ENCODE measurements around the gene ROS1.

DNA sequence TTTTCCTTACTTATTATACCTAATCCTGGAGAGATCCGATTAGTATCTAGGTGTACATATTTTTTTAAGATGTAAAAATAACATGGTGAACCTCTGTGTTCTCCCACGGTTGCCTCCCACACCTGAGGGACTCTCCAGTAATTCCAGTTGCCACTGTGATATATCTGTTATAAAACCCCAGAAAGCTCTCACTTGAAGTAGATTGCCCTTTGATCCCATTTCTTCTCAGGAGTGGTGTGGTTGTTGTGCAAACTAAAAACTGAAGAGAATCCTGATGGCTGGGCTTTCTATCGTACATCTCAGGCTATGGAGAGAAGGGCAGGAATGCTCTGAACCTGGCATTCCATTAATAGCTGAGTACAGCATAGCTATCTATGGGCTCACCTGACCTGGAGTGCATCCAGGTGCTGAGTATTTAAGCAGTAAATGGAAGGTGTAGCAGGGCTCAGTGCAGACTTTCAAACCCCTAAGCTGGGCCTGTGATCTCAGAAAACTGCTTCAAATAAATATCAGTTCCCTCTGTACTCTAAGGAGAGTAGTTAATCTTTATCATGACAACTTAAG, 119.4 kb downstream of the ROS1 start:
- TF ChIP-seq, protein P1, sequence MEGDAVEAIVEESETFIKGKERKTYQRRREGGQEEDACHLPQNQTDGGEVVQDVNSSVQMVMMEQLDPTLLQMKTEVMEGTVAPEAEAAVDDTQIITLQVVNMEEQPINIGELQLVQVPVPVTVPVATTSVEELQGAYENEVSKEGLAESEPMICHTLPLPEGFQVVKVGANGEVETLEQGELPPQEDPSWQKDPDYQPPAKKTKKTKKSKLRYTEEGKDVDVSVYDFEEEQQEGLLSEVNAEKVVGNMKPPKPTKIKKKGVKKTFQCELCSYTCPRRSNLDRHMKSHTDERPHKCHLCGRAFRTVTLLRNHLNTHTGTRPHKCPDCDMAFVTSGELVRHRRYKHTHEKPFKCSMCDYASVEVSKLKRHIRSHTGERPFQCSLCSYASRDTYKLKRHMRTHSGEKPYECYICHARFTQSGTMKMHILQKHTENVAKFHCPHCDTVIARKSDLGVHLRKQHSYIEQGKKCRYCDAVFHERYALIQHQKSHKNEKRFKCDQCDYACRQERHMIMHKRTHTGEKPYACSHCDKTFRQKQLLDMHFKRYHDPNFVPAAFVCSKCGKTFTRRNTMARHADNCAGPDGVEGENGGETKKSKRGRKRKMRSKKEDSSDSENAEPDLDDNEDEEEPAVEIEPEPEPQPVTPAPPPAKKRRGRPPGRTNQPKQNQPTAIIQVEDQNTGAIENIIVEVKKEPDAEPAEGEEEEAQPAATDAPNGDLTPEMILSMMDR (IDR thresholded peaks at IDR 0.05): no peak
- TF ChIP-seq EP300 (IDR thresholded peaks at IDR 0.05) (no peak), POLR2A (IDR thresholded peaks at IDR 0.05; ENCODE audit: low read depth) (no peak), POLR2AphosphoS5 (IDR thresholded peaks at IDR 0.05) (no peak)
